HL-60 (cell line): Measurements from ENCODE around the gene ANAPC2.

Experiments used
- DNase-seq, 2 experiments: peaks; one replicate each; pipeline ENCODE4 v3.0.0-alpha.2; 2010 to 2020; ENCODE audit warnings: low read depth in 1 of 2, low spot score in 1 of 2
- H3K27ac ChIP-seq: fragments of 250-450 bp; sonication (Bioruptor Pico); replicated peaks from 2 replicates; pipeline ENCODE4 v1.5.1; 2020; ENCODE audit warnings: mild to moderate bottlenecking, moderate library complexity
- H3K27me3 ChIP-seq: fragments of 250-450 bp; sonication (Bioruptor Pico); 2 replicates; pipeline ENCODE4 v1.5.1; 2021; ENCODE audit warnings: mild to moderate bottlenecking, moderate library complexity; ENCODE audit not compliant: insufficient read depth, poor library complexity, severe bottlenecking
- H3K4me3 ChIP-seq: replicated peaks from 2 replicates; pipeline ENCODE4 v1.5.1; 2011; ENCODE audit warnings: mild to moderate bottlenecking, control low read depth, low read length; ENCODE audit not compliant: insufficient read depth
- GABPA ChIP-seq: IDR thresholded peaks from 2 replicates; pipeline ENCODE4 v1.6.1; 2012; ENCODE audit warnings: low read depth
- POLR2AphosphoS5 ChIP-seq: IDR thresholded peaks from 2 replicates; pipeline ENCODE4 v1.6.1; 2012; ENCODE audit warnings: low read depth
- REST ChIP-seq: IDR thresholded peaks from 2 replicates; pipeline ENCODE4 v1.6.1; 2012; ENCODE audit warnings: low read depth; ENCODE audit not compliant: insufficient replicate concordance
- SPI1 ChIP-seq: IDR thresholded peaks from 2 replicates; pipeline ENCODE4 v1.6.1; 2012; ENCODE audit warnings: low read depth, mild to moderate bottlenecking, borderline replicate concordance
- TF ChIP-seq, protein P1 (sequence below): IDR thresholded peaks from one replicate; pipeline ENCODE4 v1.5.1; 2011; ENCODE audit warnings: low read length, control low read depth, inconsistent platforms; ENCODE audit not compliant: insufficient read depth

The ANAPC2 gene

GRCh38 chr9:137161558-137162486, 26.5 kb downstream of the ANAPC2 start:
- H3K27ac ChIP-seq = no peak overlapping the region
- TF ChIP-seq GABPA (no peak), SPI1 (no peak), REST (no peak), POLR2AphosphoS5 (no peak)
- TF ChIP-seq, protein P1, sequence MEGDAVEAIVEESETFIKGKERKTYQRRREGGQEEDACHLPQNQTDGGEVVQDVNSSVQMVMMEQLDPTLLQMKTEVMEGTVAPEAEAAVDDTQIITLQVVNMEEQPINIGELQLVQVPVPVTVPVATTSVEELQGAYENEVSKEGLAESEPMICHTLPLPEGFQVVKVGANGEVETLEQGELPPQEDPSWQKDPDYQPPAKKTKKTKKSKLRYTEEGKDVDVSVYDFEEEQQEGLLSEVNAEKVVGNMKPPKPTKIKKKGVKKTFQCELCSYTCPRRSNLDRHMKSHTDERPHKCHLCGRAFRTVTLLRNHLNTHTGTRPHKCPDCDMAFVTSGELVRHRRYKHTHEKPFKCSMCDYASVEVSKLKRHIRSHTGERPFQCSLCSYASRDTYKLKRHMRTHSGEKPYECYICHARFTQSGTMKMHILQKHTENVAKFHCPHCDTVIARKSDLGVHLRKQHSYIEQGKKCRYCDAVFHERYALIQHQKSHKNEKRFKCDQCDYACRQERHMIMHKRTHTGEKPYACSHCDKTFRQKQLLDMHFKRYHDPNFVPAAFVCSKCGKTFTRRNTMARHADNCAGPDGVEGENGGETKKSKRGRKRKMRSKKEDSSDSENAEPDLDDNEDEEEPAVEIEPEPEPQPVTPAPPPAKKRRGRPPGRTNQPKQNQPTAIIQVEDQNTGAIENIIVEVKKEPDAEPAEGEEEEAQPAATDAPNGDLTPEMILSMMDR = no peak
- H3K27me3 ChIP-seq = peaks cover 61% of the 10 kb centered on the region
- no peak overlapping the region for H3K4me3 ChIP-seq
- DNase-seq = no peak

- TF ChIP-seq SPI1 = no peak
- TF ChIP-seq, protein P1 = no peak
- TF ChIP-seq REST = no peak
- no peak for TF ChIP-seq POLR2AphosphoS5
- TF ChIP-seq GABPA = no peak
- peaks cover 66% of the 10 kb centered on the region for H3K27me3 ChIP-seq
These were observed 27.4 kb downstream of the ANAPC2 start for GRCh38 chr9:137160716-137161557.

GRCh38 chr9:137160054-137160425, 28.3 kb downstream of the ANAPC2 start:
- no peak for DNase-seq
- TF ChIP-seq, protein P1 = no peak
- TF ChIP-seq POLR2AphosphoS5 (no peak), REST (no peak), GABPA (no peak), SPI1 (no peak)
- no peak overlapping the region for H3K4me3 ChIP-seq
- H3K27me3 ChIP-seq = peaks cover 71% of the 10 kb centered on the region
- H3K27ac ChIP-seq = no peak overlapping the region

More at GRCh38 chr9:137160716-137161557, 27.4 kb downstream of the ANAPC2 start:
- DNase-seq = no peak
- H3K27ac ChIP-seq = no peak overlapping the region
- no peak overlapping the region for H3K4me3 ChIP-seq
